DOHH2 (cell line): Measurements from ENCODE around the gene PPP6R3.

Source experiments
- CTCF ChIP-seq: fragments of 200-600 bp; sonication (generic); IDR thresholded peaks from one replicate; pipeline ENCODE4 v1.5.1; 2014; ENCODE audit warnings: antibody characterized with exemption, mild to moderate bottlenecking, low read depth, low read length; ENCODE audit not compliant: poor library complexity, severe bottlenecking
- EZH2phosphoT487 ChIP-seq: fragments of 200-600 bp; sonication (generic); IDR thresholded peaks from 2 replicates; pipeline ENCODE4 v1.6.1; 2017; ENCODE audit warnings: borderline replicate concordance, mild to moderate bottlenecking, antibody characterized with exemption, low read length, moderate library complexity, mixed read lengths

- TF ChIP-seq CTCF (no peak), EZH2phosphoT487 (no peak)
Measured at GRCh38 chr11:68560216-68560615, 99.7 kb downstream of the PPP6R3 start.
